ENCODE measurements around the gene METTL4.
A peak's percentile ranks its signal among the peaks of the same experiment; 100 is the strongest.

METTL4 gene

GRCh38 chr18:2602844-2603243 lies 31.5 kb upstream of the METTL4 start:
- TF ChIP-seq GABPA (IDR thresholded peaks at IDR 0.05; ENCODE audit: low read depth) (no peak), REST (IDR thresholded peaks at IDR 0.05; ENCODE audit: insufficient replicate concordance, low read depth) (no peak), SPI1 (IDR thresholded peaks at IDR 0.05; ENCODE audit: borderline replicate concordance, low read depth) (no peak), CTCF (IDR thresholded peaks at IDR 0.05; ENCODE audit: insufficient read depth, low read length) (no peak), POLR2AphosphoS5 (IDR thresholded peaks at IDR 0.05; ENCODE audit: low read depth) (no peak)
- H3K4me3 ChIP-seq (replicated peaks; ENCODE audit: insufficient read depth, low read length), result no peak overlapping the region
- no peak overlapping the region for H3K27ac ChIP-seq (replicated peaks)
- no peaks in the 10 kb centered on the region for H3K27me3 ChIP-seq (ENCODE audit: insufficient read depth, poor library complexity, severe bottlenecking)
- DNase-seq (ENCODE audit: low read depth in 1 of 2, low spot score in 1 of 2), result no peak

- DNase-seq (ENCODE audit: low read depth in 1 of 2, low spot score in 1 of 2), result peak in 1 of 2 experiments; percentile 29
- no peak for TF ChIP-seq REST (IDR thresholded peaks at IDR 0.05; ENCODE audit: insufficient replicate concordance, low read depth)
- peak; percentile 59; the same call in 1 of the 2 replicates for TF ChIP-seq SPI1 (IDR thresholded peaks at IDR 0.05; ENCODE audit: borderline replicate concordance, low read depth)
- no peaks in the 10 kb centered on the region for H3K27me3 ChIP-seq (ENCODE audit: insufficient read depth, poor library complexity, severe bottlenecking)
- no peak overlapping the region for H3K4me3 ChIP-seq (replicated peaks; ENCODE audit: insufficient read depth, low read length)
- no peak overlapping the region for H3K27ac ChIP-seq (replicated peaks)
Measured at GRCh38 chr18:2597639-2598038, 26.3 kb upstream of the METTL4 start.

GRCh38 chr18:2590303-2590702 lies 19.0 kb upstream of the METTL4 start:
- H3K4me3 ChIP-seq (replicated peaks; ENCODE audit: insufficient read depth, low read length), result no peak overlapping the region
- H3K27me3 ChIP-seq (ENCODE audit: insufficient read depth, poor library complexity, severe bottlenecking), result no peaks in the 10 kb centered on the region
- no peak for DNase-seq (ENCODE audit: low read depth in 1 of 2, low spot score in 1 of 2)
- H3K27ac ChIP-seq (replicated peaks), result no peak overlapping the region
- TF ChIP-seq SPI1 (IDR thresholded peaks at IDR 0.05; ENCODE audit: borderline replicate concordance, low read depth), result no peak
- TF ChIP-seq REST (IDR thresholded peaks at IDR 0.05; ENCODE audit: insufficient replicate concordance, low read depth), result no peak
- TF ChIP-seq GABPA (IDR thresholded peaks at IDR 0.05; ENCODE audit: low read depth), result no peak
- TF ChIP-seq POLR2AphosphoS5 (IDR thresholded peaks at IDR 0.05; ENCODE audit: low read depth), result no peak
- no peak for TF ChIP-seq CTCF (IDR thresholded peaks at IDR 0.05; ENCODE audit: insufficient read depth, low read length)
